Activated naive CD4-positive, alpha-beta T cell treated with anti-CD3 and anti-CD28 coated beads for 36 hours (primary cell): ENCODE data around the gene HINFP. TPM values are rescaled to one million over a fixed set of nuclear protein-coding genes. Genes with fewer than 3 reads are reported as not detected.

Experiments
- CTCF ChIA-PET: fragments of 350-600 bp; sonication (Branson Sonifier 250); formaldehyde crosslinking; loops from one replicate; lab custom pipeline; 2021; ENCODE audit warnings: antibody characterized with exemption; lab: Charles Lee
- DNase-seq: peaks from one replicate; pipeline ENCODE4 v3.0.0-alpha.2; 2020
- H3K27ac Mint-ChIP-seq: one replicate; pipeline ENCODE4 v1.8.0; 2021; ENCODE audit warnings: mild to moderate bottlenecking, mixed read lengths
- H3K27me3 Mint-ChIP-seq: one replicate; pipeline ENCODE4 v1.8.0; 2021; ENCODE audit warnings: low read depth, mixed read lengths
- H3K36me3 Mint-ChIP-seq: one replicate; pipeline ENCODE4 v1.8.0; 2021; ENCODE audit warnings: low read depth, mixed read lengths
- H3K4me1 Mint-ChIP-seq: one replicate; pipeline ENCODE4 v1.8.0; 2021; ENCODE audit warnings: low read depth, mixed read lengths
- H3K4me3 Mint-ChIP-seq: one replicate; pipeline ENCODE4 v1.8.0; 2021; ENCODE audit warnings: mild to moderate bottlenecking, moderate library complexity, mixed read lengths
- H3K9me3 Mint-ChIP-seq: one replicate; pipeline ENCODE4 v1.8.0; 2021; ENCODE audit warnings: mixed read lengths
- intact Hi-C: fragments of 100-400 bp; cut with micrococcal nuclease; formaldehyde crosslinking; loops from one replicate; pipeline ENCODE4 v1.15.1; 2023
- total RNA-seq, 2 experiments: library from RNA; stranded (reverse); gene quantifications; one replicate each; pipeline ENCODE4 v1.2.3, GENCODE V29; 2021

The HINFP gene
- total RNA-seq, 2 experiments from 2014 or later, result 24.5 to 25.2 TPM

- no peak for DNase-seq
- intact Hi-C loops, result no loop called here
- Mint-ChIP-seq H3K36me3 (peaks cover 31% of the 10 kb centered on the region), H3K27me3 (no peaks in the 10 kb centered on the region), H3K4me1 (peaks cover 48% of the 10 kb centered on the region), H3K27ac (peak overlapping the region; percentile 0), H3K4me3 (no peak overlapping the region), H3K9me3 (no peaks in the 10 kb centered on the region)
- CTCF ChIA-PET, result interaction anchor here (0.6 to 1.2 kb wide), 2 partner anchors 82 to 105 kb away, joined by 3 to 4 read pairs; partner anchors contain the start of gene SLC37A4
Observed at GRCh38 chr11:119112314-119113020, 8.9 kb upstream of the HINFP start.

GRCh38 chr11:119113716-119114115, 7.7 kb upstream of the HINFP start:
- Mint-ChIP-seq H3K36me3 (peaks cover 30% of the 10 kb centered on the region), H3K9me3 (no peaks in the 10 kb centered on the region), H3K27ac (peak overlapping the region; percentile 96), H3K27me3 (no peaks in the 10 kb centered on the region), H3K4me1 (peaks cover 42% of the 10 kb centered on the region), H3K4me3 (no peak overlapping the region)
- no peak for DNase-seq
- intact Hi-C loops, result no loop called here
- CTCF ChIA-PET, result no interaction called here

GRCh38 chr11:119114351-119114750, 7.0 kb upstream of the HINFP start:
- DNase-seq, result no peak
- intact Hi-C loops, result no loop called here
- H3K4me1 Mint-ChIP-seq, result peaks cover 36% of the 10 kb centered on the region
- H3K27ac Mint-ChIP-seq, result peak overlapping the region; percentile 96
- H3K27me3 Mint-ChIP-seq, result no peaks in the 10 kb centered on the region
- no peak overlapping the region for H3K4me3 Mint-ChIP-seq
- no peaks in the 10 kb centered on the region for H3K9me3 Mint-ChIP-seq
- CTCF ChIA-PET, result interaction anchor here (0.6 kb wide), 1 partner anchor 101 kb away, joined by 3 read pairs; no protein-coding TSS in a partner anchor
- H3K36me3 Mint-ChIP-seq, result peaks cover 30% of the 10 kb centered on the region

- H3K9me3 Mint-ChIP-seq, result no peaks in the 10 kb centered on the region
- peaks cover 35% of the 10 kb centered on the region for H3K4me1 Mint-ChIP-seq
- H3K27ac Mint-ChIP-seq, result peak overlapping the region; percentile 96
- CTCF ChIA-PET, result interaction anchor here (0.5 to 1.2 kb wide), 4 partner anchors 53 to 773 kb away, joined by 3 to 5 read pairs (median 4); partner anchors contain the start of gene CD3D
- DNase-seq, result peak; percentile 66
- peak overlapping the region; percentile 76 for H3K4me3 Mint-ChIP-seq
- H3K36me3 Mint-ChIP-seq, result peaks cover 30% of the 10 kb centered on the region
- no peaks in the 10 kb centered on the region for H3K27me3 Mint-ChIP-seq
- intact Hi-C loops, result loop anchor here (1.0 kb wide), 1 partner anchor 8 kb away; the partner anchor contains the start of gene C2CD2L
Observed at GRCh38 chr11:119115484-119116234, 5.7 kb upstream of the HINFP start.

GRCh38 chr11:119116235-119116594, 5.2 kb upstream of the HINFP start:
- peaks cover 36% of the 10 kb centered on the region for H3K4me1 Mint-ChIP-seq
- no peaks in the 10 kb centered on the region for H3K27me3 Mint-ChIP-seq
- peak overlapping the region; percentile 76 for H3K4me3 Mint-ChIP-seq
- peaks cover 30% of the 10 kb centered on the region for H3K36me3 Mint-ChIP-seq
- DNase-seq, result no peak
- H3K9me3 Mint-ChIP-seq, result no peaks in the 10 kb centered on the region
- intact Hi-C loops, result no loop called here
- peak overlapping the region; percentile 96 for H3K27ac Mint-ChIP-seq
- CTCF ChIA-PET, result interaction anchor here (0.6 to 1.2 kb wide), 4 partner anchors 34 to 774 kb away, joined by 3 to 5 read pairs (median 4); partner anchors contain the start of gene CD3D

- no peak for DNase-seq
- CTCF ChIA-PET, result interaction anchor here (0.6 to 1.5 kb wide), 3 partner anchors 34 to 224 kb away, joined by 3 to 4 read pairs (median 3); partner anchors contain the start of gene C1QTNF5
- no peaks in the 10 kb centered on the region for H3K9me3 Mint-ChIP-seq
- H3K27ac Mint-ChIP-seq, result peak overlapping the region; percentile 96
- H3K27me3 Mint-ChIP-seq, result no peaks in the 10 kb centered on the region
- peak overlapping the region; percentile 30 for H3K4me3 Mint-ChIP-seq
- peaks cover 36% of the 10 kb centered on the region for H3K4me1 Mint-ChIP-seq
- peaks cover 30% of the 10 kb centered on the region for H3K36me3 Mint-ChIP-seq
- intact Hi-C loops, result no loop called here
Observed at GRCh38 chr11:119116601-119117000, 4.8 kb upstream of the HINFP start.

GRCh38 chr11:119117004-119117706, 4.2 kb upstream of the HINFP start:
- Mint-ChIP-seq H3K4me3 (no peak overlapping the region), H3K36me3 (peaks cover 31% of the 10 kb centered on the region), H3K9me3 (no peaks in the 10 kb centered on the region), H3K4me1 (peaks cover 41% of the 10 kb centered on the region), H3K27me3 (no peaks in the 10 kb centered on the region), H3K27ac (peak overlapping the region; percentile 96)
- intact Hi-C loops, result no loop called here
- DNase-seq, result no peak
- CTCF ChIA-PET, result interaction anchor here (1.5 kb wide), 1 partner anchor 223 kb away, joined by 3 read pairs; the partner anchor contains the start of gene C1QTNF5

- Mint-ChIP-seq H3K27me3 (no peaks in the 10 kb centered on the region), H3K4me3 (no peak overlapping the region), H3K27ac (no peak overlapping the region), H3K9me3 (no peaks in the 10 kb centered on the region), H3K36me3 (peaks cover 27% of the 10 kb centered on the region), H3K4me1 (peaks cover 45% of the 10 kb centered on the region)
- CTCF ChIA-PET, result interaction anchor here (0.6 to 1.2 kb wide), 2 partner anchors 18 to 22 kb away, joined by 4 read pairs; no protein-coding TSS in a partner anchor
- intact Hi-C loops, result no loop called here
- no peak for DNase-seq
Observed at GRCh38 chr11:119118227-119118626, 3.2 kb upstream of the HINFP start.

- no peaks in the 10 kb centered on the region for H3K9me3 Mint-ChIP-seq
- CTCF ChIA-PET, result interaction anchor here (0.6 to 1.2 kb wide), 5 partner anchors 12 to 224 kb away, joined by 3 to 4 read pairs (median 3); no protein-coding TSS in a partner anchor
- H3K27ac Mint-ChIP-seq, result no peak overlapping the region
- intact Hi-C loops, result no loop called here
- H3K36me3 Mint-ChIP-seq, result peaks cover 26% of the 10 kb centered on the region
- DNase-seq, result no peak
- H3K27me3 Mint-ChIP-seq, result no peaks in the 10 kb centered on the region
- no peak overlapping the region for H3K4me3 Mint-ChIP-seq
- H3K4me1 Mint-ChIP-seq, result peaks cover 40% of the 10 kb centered on the region
Observed at GRCh38 chr11:119118946-119119345, 2.4 kb upstream of the HINFP start.

- intact Hi-C loops, result loop anchor here (1.0 to 2.0 kb wide), 5 partner anchors 13 to 64 kb away; partner anchors contain the start of genes C2CD2L, HYOU1 and NLRX1
- H3K9me3 Mint-ChIP-seq, result no peaks in the 10 kb centered on the region
- H3K4me3 Mint-ChIP-seq, result peak overlapping the region; percentile 97
- CTCF ChIA-PET, result interaction anchor here (0.6 to 1.0 kb wide), 2 partner anchors 14 to 76 kb away, joined by 3 read pairs; partner anchors contain the start of gene C2CD2L
- no peak for DNase-seq
- H3K4me1 Mint-ChIP-seq, result peaks cover 31% of the 10 kb centered on the region
- H3K36me3 Mint-ChIP-seq, result peaks cover 20% of the 10 kb centered on the region
- peak overlapping the region; percentile 80 for H3K27ac Mint-ChIP-seq
- no peaks in the 10 kb centered on the region for H3K27me3 Mint-ChIP-seq
Observed at GRCh38 chr11:119120639-119121007, 757 bp upstream of the HINFP start.

GRCh38 chr11:119121811-119122124, 388 bp downstream of the HINFP start:
- H3K4me1 Mint-ChIP-seq, result peaks cover 27% of the 10 kb centered on the region
- no peaks in the 10 kb centered on the region for H3K27me3 Mint-ChIP-seq
- intact Hi-C loops, result loop anchor here (1.0 to 2.0 kb wide), 5 partner anchors 14 to 65 kb away; partner anchors contain the start of genes C2CD2L, HYOU1 and NLRX1

More at GRCh38 chr11:119121811-119122124, 388 bp downstream of the HINFP start:
- Mint-ChIP-seq H3K36me3 (peaks cover 11% of the 10 kb centered on the region), H3K9me3 (no peaks in the 10 kb centered on the region), H3K27ac (peak overlapping the region; percentile 61), H3K4me3 (peak overlapping the region; percentile 97)
- DNase-seq, result no peak
- CTCF ChIA-PET, result interaction anchor here (1.0 to 1.6 kb wide), 3 partner anchors 13 to 202 kb away, joined by 3 to 4 read pairs (median 4); no protein-coding TSS in a partner anchor
